Loucy (cell line): ENCODE results near the gene RNF152.

Experiments
- H2AFZ ChIP-seq: fragments of 200-600 bp; sonication (generic); 2 replicates; pipeline ENCODE4 v1.6.0; 2016; ENCODE audit warnings: antibody characterized with exemption, mild to moderate bottlenecking, low read length, moderate library complexity
- H3F3A ChIP-seq: fragments of 200-600 bp; 2 replicates; pipeline ENCODE4 v1.6.0; 2016; ENCODE audit warnings: antibody characterized with exemption, low read depth, mild to moderate bottlenecking
- H3K27me3 ChIP-seq: fragments of 200-600 bp; sonication (generic); 2 replicates; pipeline ENCODE4 v1.6.1; 2014; ENCODE audit warnings: low read length, mild to moderate bottlenecking; ENCODE audit not compliant: insufficient read depth, poor library complexity, severe bottlenecking
- H3K36me3 ChIP-seq: fragments of 200-600 bp; sonication (generic); 2 replicates; pipeline ENCODE4 v1.6.1; 2016; ENCODE audit warnings: low read length; ENCODE audit not compliant: insufficient read depth
- H3K4me1 ChIP-seq: fragments of 200-600 bp; sonication (generic); 2 replicates; pipeline ENCODE4 v1.5.1; 2014; ENCODE audit warnings: low read length, mild to moderate bottlenecking; ENCODE audit not compliant: insufficient read depth, poor library complexity, severe bottlenecking
- H3K4me2 ChIP-seq: fragments of 200-600 bp; sonication (generic); 2 replicates; pipeline ENCODE4 v1.6.0; 2014; ENCODE audit warnings: antibody characterized with exemption, low read length, low read depth, mild to moderate bottlenecking; ENCODE audit not compliant: poor library complexity, severe bottlenecking
- H3K4me3 ChIP-seq: fragments of 200-600 bp; sonication (generic); 2 replicates; pipeline ENCODE4 v1.5.1; 2014; ENCODE audit warnings: low read length, mild to moderate bottlenecking, mixed read lengths; ENCODE audit not compliant: poor library complexity, severe bottlenecking
- H3K79me2 ChIP-seq: fragments of 200-600 bp; sonication (generic); 2 replicates; pipeline ENCODE4 v1.6.1; 2014; ENCODE audit warnings: low read length; ENCODE audit not compliant: insufficient read depth
- H3K9ac ChIP-seq: fragments of 200-600 bp; sonication (generic); 2 replicates; pipeline ENCODE4 v1.6.0; 2014; ENCODE audit warnings: mild to moderate bottlenecking, low read depth, low read length, moderate library complexity; ENCODE audit not compliant: poor library complexity, severe bottlenecking
- H3K9me2 ChIP-seq: fragments of 200-600 bp; sonication (generic); replicated peaks from 2 replicates; pipeline ENCODE4 v1.6.1; 2016; ENCODE audit warnings: low read depth, low read length, mixed read lengths
- H3K9me3 ChIP-seq: fragments of 200-600 bp; sonication (generic); 2 replicates; pipeline ENCODE4 v1.6.1; 2014; ENCODE audit warnings: mild to moderate bottlenecking, antibody characterized with exemption, low read length, low read depth; ENCODE audit not compliant: insufficient read depth
- H4K20me1 ChIP-seq: fragments of 200-600 bp; sonication (generic); 2 replicates; pipeline ENCODE4 v1.6.0; 2014; ENCODE audit warnings: antibody characterized with exemption, low read length, mild to moderate bottlenecking; ENCODE audit not compliant: insufficient read depth, poor library complexity, severe bottlenecking
- EZH2phosphoT487 ChIP-seq: fragments of 200-600 bp; IDR thresholded peaks from 2 replicates; pipeline ENCODE4 v1.6.1; 2018; ENCODE audit warnings: antibody characterized with exemption, mild to moderate bottlenecking, moderate library complexity, borderline replicate concordance
- TF ChIP-seq, protein P1 (sequence below): fragments of 200-600 bp; sonication (generic); conservative IDR thresholded peaks from 2 replicates; pipeline ENCODE4 v1.5.1; 2014; ENCODE audit warnings: mild to moderate bottlenecking, antibody characterized with exemption, low read length

RNF152 gene

GRCh38 chr18:61825386-61825785 lies 67.4 kb downstream of the RNF152 start:
- H3K27me3 ChIP-seq: no peaks in the 10 kb centered on the region
- no peak overlapping the region for H2AFZ ChIP-seq
- H3K9me2 ChIP-seq: no peaks in the 10 kb centered on the region
- TF ChIP-seq, protein P1, sequence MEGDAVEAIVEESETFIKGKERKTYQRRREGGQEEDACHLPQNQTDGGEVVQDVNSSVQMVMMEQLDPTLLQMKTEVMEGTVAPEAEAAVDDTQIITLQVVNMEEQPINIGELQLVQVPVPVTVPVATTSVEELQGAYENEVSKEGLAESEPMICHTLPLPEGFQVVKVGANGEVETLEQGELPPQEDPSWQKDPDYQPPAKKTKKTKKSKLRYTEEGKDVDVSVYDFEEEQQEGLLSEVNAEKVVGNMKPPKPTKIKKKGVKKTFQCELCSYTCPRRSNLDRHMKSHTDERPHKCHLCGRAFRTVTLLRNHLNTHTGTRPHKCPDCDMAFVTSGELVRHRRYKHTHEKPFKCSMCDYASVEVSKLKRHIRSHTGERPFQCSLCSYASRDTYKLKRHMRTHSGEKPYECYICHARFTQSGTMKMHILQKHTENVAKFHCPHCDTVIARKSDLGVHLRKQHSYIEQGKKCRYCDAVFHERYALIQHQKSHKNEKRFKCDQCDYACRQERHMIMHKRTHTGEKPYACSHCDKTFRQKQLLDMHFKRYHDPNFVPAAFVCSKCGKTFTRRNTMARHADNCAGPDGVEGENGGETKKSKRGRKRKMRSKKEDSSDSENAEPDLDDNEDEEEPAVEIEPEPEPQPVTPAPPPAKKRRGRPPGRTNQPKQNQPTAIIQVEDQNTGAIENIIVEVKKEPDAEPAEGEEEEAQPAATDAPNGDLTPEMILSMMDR: no peak
- TF ChIP-seq EZH2phosphoT487: no peak
- peak overlapping the region; percentile 9 for H3K4me2 ChIP-seq
- H3F3A ChIP-seq: no peaks in the 10 kb centered on the region
- peaks cover 41% of the 10 kb centered on the region for H3K4me1 ChIP-seq
- H3K9ac ChIP-seq: no peak overlapping the region
- H3K9me3 ChIP-seq: no peaks in the 10 kb centered on the region
- H3K36me3 ChIP-seq: no peaks in the 10 kb centered on the region
- no peaks in the 10 kb centered on the region for H3K79me2 ChIP-seq
- no peaks in the 10 kb centered on the region for H4K20me1 ChIP-seq
- H3K4me3 ChIP-seq: no peak overlapping the region

- no peaks in the 10 kb centered on the region for H3F3A ChIP-seq
- no peaks in the 10 kb centered on the region for H3K36me3 ChIP-seq
- H3K79me2 ChIP-seq: no peaks in the 10 kb centered on the region
- H4K20me1 ChIP-seq: no peaks in the 10 kb centered on the region
- H3K27me3 ChIP-seq: no peaks in the 10 kb centered on the region
- no peak overlapping the region for H3K9ac ChIP-seq
- H3K4me2 ChIP-seq: peak overlapping the region; percentile 9
- peaks cover 41% of the 10 kb centered on the region for H3K4me1 ChIP-seq
- H2AFZ ChIP-seq: no peak overlapping the region
- TF ChIP-seq, protein P1: no peak
- no peak for TF ChIP-seq EZH2phosphoT487
- H3K4me3 ChIP-seq: no peak overlapping the region
- no peaks in the 10 kb centered on the region for H3K9me2 ChIP-seq
- H3K9me3 ChIP-seq: no peaks in the 10 kb centered on the region
Measured at GRCh38 chr18:61824733-61825363, 68.0 kb downstream of the RNF152 start.

GRCh38 chr18:61823595-61823994 lies 69.2 kb downstream of the RNF152 start:
- Histone ChIP-seq H3K9me2 (no peaks in the 10 kb centered on the region), H3K4me3 (no peak overlapping the region), H3K36me3 (no peaks in the 10 kb centered on the region), H4K20me1 (no peaks in the 10 kb centered on the region), H3K9ac (no peak overlapping the region), H3F3A (no peaks in the 10 kb centered on the region), H3K9me3 (no peaks in the 10 kb centered on the region), H2AFZ (no peak overlapping the region), H3K79me2 (no peaks in the 10 kb centered on the region), H3K27me3 (no peaks in the 10 kb centered on the region), H3K4me1 (peaks cover 41% of the 10 kb centered on the region), H3K4me2 (no peak overlapping the region)
- TF ChIP-seq, protein P1: no peak
- no peak for TF ChIP-seq EZH2phosphoT487
